RCC 7860 (cell line): ENCODE measurements around the gene OR8G1.
"Not testable (repeated sequence)": the region's sequence is repeated elsewhere in the genome, so short reads cannot be mapped to it uniquely, and the experiment has no call there.

Experiments used
- DNase-seq: peaks from one replicate; pipeline ENCODE4 v3.0.0-alpha.2; 2015; ENCODE audit warnings: low spot score
- FAIRE-seq: peaks from 2 replicates; lab custom pipeline; 2012; peaks lifted over from hg19 to GRCh38; lab: Jason Lieb, UNC

OR8G1 gene

DNA sequence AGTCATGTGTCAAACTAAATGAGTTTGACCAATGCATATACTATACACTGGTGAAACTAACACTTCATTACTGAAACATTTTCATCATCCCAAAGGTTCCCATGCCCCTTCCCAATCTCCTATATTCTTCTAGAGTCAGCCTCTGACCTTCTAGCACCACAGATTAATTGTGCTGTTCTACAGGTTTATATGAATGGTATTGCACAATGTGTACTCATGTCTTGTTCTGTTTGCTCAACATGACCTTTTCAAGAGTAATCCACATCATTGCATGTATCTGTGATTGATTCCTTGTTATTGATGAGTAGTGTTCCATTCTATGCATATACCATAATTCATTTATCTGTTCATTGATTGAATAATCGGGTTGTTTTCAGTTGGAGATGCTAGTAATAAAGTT lies 7.5 kb upstream of the OR8G1 start:
- FAIRE-seq (no peak), DNase-seq (no peak)

- FAIRE-seq (no peak), DNase-seq (no peak)
Observed at GRCh38 chr11:124238512-124238911, 2.4 kb upstream of the OR8G1 start.

DNA sequence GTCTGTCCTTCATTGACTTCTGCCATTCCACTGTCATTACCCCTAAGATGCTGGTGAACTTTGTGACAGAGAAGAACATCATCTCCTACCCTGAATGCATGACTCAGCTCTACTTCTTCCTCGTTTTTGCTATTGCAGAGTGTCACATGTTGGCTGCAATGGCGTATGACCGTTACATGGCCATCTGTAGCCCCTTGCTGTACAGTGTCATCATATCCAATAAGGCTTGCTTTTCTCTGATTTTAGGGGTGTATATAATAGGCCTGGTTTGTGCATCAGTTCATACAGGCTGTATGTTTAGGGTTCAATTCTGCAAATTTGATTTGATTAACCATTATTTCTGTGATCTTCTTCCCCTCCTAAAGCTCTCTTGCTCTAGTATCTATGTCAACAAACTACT lies 9.0 kb downstream of the OR8G1 start:
- FAIRE-seq, DNase-seq: not testable (repeated sequence)

DNA sequence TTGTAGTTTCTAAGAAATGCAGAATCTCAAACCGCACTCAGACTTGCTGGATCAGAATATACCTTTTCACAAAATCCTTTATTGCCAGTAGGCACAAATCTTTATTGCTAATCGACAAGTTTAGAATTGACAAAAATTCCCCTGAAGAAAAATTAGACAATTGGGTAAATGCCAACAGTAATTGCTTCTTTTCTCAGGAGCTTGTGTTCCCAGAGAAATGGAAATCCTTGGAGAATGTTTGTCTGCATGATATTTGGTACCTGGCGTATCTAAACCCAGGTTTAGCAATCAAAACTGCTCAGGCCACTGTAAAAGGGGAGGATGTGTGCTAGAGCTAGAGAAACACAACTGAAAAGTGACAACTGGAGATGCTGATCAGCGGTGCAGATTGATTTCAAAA lies 15.2 kb downstream of the OR8G1 start, which contains the start of gene OR8G5:
TSS of gene OR8G5 (plus strand) at position 301 of the 400 bp plus-strand sequence. CDS start 8,556 bp downstream, outside the sequence.
- DNase-seq (no peak), FAIRE-seq (no peak)

DNA sequence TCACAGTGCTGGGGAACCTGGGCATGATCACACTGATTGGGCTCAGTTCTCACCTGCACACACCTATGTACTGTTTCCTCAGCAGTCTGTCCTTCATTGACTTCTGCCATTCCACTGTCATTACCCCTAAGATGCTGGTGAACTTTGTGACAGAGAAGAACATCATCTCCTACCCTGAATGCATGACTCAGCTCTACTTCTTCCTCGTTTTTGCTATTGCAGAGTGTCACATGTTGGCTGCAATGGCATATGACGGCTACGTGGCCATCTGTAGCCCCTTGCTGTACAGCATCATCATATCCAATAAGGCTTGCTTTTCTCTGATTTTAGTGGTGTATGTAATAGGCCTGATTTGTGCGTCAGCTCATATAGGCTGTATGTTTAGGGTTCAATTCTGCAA lies 24.1 kb downstream of the OR8G1 start:
- not testable (repeated sequence) for FAIRE-seq, DNase-seq

- FAIRE-seq, DNase-seq: not testable (repeated sequence)
Observed at GRCh38 chr11:124270886-124271285, 30.0 kb downstream of the OR8G1 start.

- DNase-seq (no peak), FAIRE-seq (no peak)
Observed at GRCh38 chr11:124274000-124274399, 33.1 kb downstream of the OR8G1 start.

DNA sequence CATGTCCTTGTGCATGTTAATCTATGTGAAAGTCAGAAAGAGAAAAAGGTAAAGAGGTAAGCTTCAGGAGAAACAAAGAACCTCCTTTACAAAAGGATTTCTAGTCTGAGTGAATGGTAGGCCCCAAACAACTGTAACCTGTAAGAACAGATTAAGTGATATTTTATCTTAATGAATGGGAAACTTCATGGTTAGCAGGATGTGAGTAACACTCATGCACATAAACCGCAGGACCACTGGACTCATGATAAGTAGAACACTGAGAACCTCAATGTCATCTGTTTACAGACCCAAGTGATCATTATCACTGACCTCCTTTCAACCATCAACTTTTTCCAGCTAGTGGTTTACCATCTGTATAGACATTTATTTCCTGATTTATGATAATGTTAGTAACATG lies 35.2 kb downstream of the OR8G1 start:
- FAIRE-seq (no peak), DNase-seq (no peak)

GRCh38 chr11:124277207-124277606 lies 36.3 kb downstream of the OR8G1 start:
- FAIRE-seq (no peak), DNase-seq (no peak)

GRCh38 chr11:124277804-124278203 lies 36.9 kb downstream of the OR8G1 start:
- DNase-seq: no peak

GRCh38 chr11:124278261-124278660 lies 37.4 kb downstream of the OR8G1 start:
- DNase-seq (no peak), FAIRE-seq (no peak)

More at GRCh38 chr11:124277804-124278203, 36.9 kb downstream of the OR8G1 start:
- no peak for FAIRE-seq

DNA sequence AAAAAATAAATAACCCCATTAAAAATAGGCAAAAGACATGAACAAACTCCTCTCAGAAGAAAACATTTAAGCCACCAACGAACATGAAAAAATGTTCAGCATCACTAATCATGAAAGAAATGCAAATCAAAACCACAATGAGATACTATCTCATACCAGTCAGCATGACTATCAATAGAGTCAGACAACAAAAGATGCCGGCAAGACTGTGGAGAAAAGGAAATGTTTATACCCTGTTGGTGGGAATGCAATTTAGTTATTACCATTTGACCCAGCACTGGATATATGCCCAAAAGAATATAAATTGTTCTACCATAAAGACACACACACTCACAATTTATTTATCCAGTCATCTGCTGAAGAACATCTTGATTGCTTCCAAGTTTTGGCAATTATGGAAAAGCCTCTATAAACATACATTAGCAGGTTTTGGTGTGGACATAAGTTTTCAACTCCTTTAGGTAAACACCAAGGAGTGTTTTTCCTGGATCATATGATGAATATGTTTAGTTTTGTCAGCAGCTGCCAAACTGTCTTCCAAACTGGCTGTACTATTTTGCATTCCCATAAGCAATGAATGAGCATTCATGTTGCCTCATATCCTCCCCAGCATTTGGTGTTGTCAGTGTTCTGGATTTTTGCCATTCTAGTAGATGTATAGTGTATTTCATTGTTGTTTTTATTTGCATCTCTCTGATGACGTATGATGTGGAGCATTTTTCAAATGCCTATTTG lies 44.9 kb downstream of the OR8G1 start:
- DNase-seq (no peak), FAIRE-seq (no peak)

- DNase-seq (no peak), FAIRE-seq (no peak)
Observed at GRCh38 chr11:124294687-124295086, 53.8 kb downstream of the OR8G1 start.

GRCh38 chr11:124296016-124296415 lies 55.1 kb downstream of the OR8G1 start:
- FAIRE-seq: no peak
- no peak for DNase-seq

GRCh38 chr11:124297921-124298320 lies 57.0 kb downstream of the OR8G1 start:
- no peak for DNase-seq
- no peak for FAIRE-seq

DNA sequence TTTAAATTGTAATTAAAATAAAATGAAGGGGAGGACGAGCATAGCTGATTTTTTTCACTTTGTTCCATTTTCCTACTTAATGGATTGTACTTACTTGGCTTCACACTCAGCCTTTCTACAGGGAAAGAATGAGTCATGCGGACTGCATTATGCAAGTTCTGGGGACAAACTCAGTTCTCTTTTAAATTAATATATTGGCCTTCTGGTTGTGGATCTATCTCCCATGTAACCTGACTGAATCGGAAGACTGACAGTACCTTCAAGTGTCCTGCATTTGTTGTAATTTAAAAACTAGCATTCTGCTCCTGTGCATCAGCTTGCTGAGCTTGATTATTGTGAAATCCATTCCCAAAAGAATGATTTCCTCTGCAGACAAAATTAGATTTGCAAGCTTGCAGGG lies 60.7 kb downstream of the OR8G1 start:
- FAIRE-seq (no peak), DNase-seq (no peak)

DNA sequence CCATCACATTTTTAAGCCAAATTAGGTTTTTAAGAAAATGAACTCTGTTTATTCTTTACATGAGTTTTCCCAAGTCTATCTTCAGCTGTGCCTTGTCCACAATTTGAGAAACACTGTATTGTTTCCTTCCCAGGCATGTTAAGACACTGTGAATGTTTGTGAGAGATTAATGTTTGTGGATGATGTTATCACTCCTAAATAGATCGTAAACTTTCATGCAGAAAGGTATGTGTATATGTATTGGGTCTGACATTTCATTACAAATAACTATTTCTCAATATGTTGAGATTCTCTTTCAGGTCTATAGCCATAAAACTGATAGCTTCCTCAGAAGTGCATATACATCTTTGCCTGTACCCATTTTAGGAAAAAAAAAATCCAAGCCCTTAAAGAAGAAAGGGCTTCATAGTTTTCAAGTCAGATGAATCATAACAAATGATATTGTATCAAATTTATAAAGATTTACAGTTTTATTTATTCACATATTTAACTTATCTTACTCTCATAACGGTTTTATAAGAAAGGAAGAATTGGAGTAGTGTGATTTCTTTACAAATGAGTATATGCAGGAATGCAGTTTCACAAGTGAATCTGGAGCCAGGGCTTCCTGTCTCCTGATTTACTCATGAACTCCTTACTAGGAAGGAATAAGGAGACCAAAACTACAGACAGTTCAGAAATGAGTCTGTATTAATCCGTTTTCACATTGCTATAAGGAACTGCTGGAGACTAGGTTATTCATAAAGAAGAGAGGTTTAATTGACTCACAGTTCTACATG lies 61.6 kb downstream of the OR8G1 start:
- no peak for FAIRE-seq
- DNase-seq: no peak
